Nephron (organoid): Measurements from ENCODE around the gene PTGES3L.
A peak's percentile ranks its signal among the peaks of the same experiment; 100 is the strongest.

Experiments
- H3K27ac Mint-ChIP-seq, 3 experiments: 2 replicates each; pipeline ENCODE4 v1.8.0; 2020; ENCODE audit warnings: mixed read lengths in 3 of 3, mild to moderate bottlenecking in 2 of 3, moderate library complexity in 1 of 3
- H3K27me3 Mint-ChIP-seq: 2 replicates; pipeline ENCODE4 v1.8.0; 2021; ENCODE audit warnings: low read depth, mild to moderate bottlenecking, moderate library complexity, mixed read lengths
- H3K36me3 Mint-ChIP-seq: 2 replicates; pipeline ENCODE4 v1.8.0; 2020; ENCODE audit warnings: low read depth, mixed read lengths
- H3K4me1 Mint-ChIP-seq: 2 replicates; pipeline ENCODE4 v1.8.0; 2020; ENCODE audit warnings: mixed read lengths
- H3K4me3 Mint-ChIP-seq, 3 experiments: 2 replicates each; pipeline ENCODE4 v1.8.0; 2020; ENCODE audit warnings: mild to moderate bottlenecking in 3 of 3, mixed read lengths in 3 of 3, moderate library complexity in 2 of 3
- H3K9me3 Mint-ChIP-seq: 2 replicates; pipeline ENCODE4 v1.8.0; 2020; ENCODE audit warnings: mixed read lengths
- TF ChIP-seq, protein P1 (sequence below), 3 experiments: fragments of 200-600 bp; sonication (generic); IDR thresholded peaks; one replicate each; pipeline ENCODE4 v1.5.0; 2021; ENCODE audit warnings: antibody characterized with exemption in 3 of 3; ENCODE audit not compliant: unreplicated experiment in 3 of 3

The PTGES3L gene

DNA sequence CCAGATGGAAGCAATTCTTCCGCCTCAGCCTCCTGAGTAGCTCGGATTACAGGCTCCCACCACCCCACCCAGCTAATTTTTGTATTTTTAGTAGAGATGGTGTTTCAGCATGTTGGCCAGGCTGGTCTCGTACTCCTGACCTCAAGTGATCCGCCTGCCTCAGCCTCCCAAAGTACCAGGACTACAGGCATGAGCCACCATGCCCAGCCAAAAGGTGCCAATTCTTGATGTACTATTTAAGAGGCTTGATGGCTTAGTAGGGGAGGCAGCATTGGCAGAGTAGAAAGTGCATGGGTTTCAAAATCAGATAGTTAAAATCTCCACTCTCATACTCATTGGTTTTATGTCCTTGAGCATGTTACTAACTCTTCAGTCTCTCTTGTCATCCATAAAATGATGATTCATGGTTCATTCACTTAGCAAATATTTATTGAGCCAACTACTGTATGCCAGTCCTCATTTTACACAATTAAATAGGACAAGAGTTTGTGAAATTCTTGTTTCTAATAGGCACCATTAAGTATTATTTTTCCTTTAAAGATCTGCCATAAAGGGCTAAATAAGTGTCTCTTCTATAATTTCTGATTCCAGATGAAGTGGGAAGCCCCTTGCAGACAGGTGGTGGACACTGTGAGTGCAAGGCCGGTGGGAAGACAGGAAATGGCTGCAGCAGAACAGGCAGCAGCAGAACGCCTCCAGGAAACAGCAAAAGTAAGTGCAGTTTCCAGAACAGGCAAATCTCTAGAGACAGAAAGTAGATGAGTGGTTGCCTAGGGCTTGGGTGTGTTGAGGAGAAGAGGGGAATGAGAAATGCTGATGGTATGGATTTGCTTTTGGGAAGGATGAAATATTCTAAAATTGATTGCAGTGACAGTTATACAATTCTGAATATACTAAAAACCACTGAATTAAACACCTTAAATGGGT lies 10.1 kb upstream of the PTGES3L start:
- H3K27me3 Mint-ChIP-seq, result no peaks in the 10 kb centered on the region
- H3K36me3 Mint-ChIP-seq, result peaks cover 62% of the 10 kb centered on the region
- H3K4me1 Mint-ChIP-seq, result no peaks in the 10 kb centered on the region
- H3K9me3 Mint-ChIP-seq, result no peaks in the 10 kb centered on the region
- H3K4me3 Mint-ChIP-seq, result no peak overlapping the region
- no peak overlapping the region for H3K27ac Mint-ChIP-seq
- TF ChIP-seq, protein P1, sequence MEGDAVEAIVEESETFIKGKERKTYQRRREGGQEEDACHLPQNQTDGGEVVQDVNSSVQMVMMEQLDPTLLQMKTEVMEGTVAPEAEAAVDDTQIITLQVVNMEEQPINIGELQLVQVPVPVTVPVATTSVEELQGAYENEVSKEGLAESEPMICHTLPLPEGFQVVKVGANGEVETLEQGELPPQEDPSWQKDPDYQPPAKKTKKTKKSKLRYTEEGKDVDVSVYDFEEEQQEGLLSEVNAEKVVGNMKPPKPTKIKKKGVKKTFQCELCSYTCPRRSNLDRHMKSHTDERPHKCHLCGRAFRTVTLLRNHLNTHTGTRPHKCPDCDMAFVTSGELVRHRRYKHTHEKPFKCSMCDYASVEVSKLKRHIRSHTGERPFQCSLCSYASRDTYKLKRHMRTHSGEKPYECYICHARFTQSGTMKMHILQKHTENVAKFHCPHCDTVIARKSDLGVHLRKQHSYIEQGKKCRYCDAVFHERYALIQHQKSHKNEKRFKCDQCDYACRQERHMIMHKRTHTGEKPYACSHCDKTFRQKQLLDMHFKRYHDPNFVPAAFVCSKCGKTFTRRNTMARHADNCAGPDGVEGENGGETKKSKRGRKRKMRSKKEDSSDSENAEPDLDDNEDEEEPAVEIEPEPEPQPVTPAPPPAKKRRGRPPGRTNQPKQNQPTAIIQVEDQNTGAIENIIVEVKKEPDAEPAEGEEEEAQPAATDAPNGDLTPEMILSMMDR (IDR thresholded peaks at IDR 0.05; ENCODE audit: unreplicated experiment in 3 of 3), result no peak

DNA sequence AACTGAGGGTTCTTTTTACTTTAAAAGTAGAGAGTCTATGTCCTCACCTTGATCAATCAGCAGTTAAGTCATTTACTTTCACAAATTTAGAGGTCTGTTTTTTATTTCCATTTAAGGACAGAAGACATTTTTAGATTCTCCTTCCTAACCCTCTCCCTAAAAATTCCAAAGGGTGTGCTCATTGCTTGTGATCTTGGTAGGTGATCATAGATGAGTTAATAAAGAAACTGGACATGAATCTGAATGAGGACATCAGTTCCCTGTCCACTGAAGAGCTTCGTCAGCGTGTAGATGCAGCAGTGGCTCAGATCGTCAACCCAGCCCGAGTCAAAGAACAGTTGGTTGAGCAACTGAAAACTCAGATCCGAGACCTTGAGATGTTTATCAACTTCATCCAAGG lies 9.3 kb upstream of the PTGES3L start:
- Mint-ChIP-seq H3K9me3 (no peaks in the 10 kb centered on the region), H3K4me3 (no peak overlapping the region), H3K27ac (no peak overlapping the region), H3K4me1 (no peaks in the 10 kb centered on the region), H3K36me3 (peaks cover 66% of the 10 kb centered on the region), H3K27me3 (no peaks in the 10 kb centered on the region)
- TF ChIP-seq, protein P1 (IDR thresholded peaks at IDR 0.05; ENCODE audit: unreplicated experiment in 3 of 3), result no peak

DNA sequence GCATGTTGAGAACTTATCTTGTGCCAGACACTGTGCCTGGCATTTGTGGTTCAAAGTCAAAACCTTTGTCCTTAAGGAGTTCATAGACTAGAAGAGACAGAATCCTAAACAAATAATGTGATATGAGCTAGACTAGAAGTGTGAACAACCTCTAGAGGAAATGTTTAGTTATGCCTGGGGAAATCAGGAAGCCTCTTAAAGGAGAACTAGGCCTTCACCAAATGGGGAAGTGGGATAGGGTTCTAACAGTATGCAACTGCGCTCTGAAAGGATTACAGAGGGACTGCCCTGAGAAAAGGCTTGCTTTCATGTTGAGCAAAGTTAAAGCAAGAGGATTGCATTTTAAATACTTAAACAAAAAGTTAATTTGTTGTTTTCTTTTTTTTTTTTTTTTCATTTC lies 5.3 kb upstream of the PTGES3L start:
- Mint-ChIP-seq H3K9me3 (no peaks in the 10 kb centered on the region), H3K4me1 (peaks cover 14% of the 10 kb centered on the region), H3K27me3 (no peaks in the 10 kb centered on the region), H3K27ac (no peak overlapping the region), H3K4me3 (no peak overlapping the region), H3K36me3 (peaks cover 49% of the 10 kb centered on the region)
- TF ChIP-seq, protein P1 (IDR thresholded peaks at IDR 0.05; ENCODE audit: unreplicated experiment in 3 of 3), result no peak

DNA sequence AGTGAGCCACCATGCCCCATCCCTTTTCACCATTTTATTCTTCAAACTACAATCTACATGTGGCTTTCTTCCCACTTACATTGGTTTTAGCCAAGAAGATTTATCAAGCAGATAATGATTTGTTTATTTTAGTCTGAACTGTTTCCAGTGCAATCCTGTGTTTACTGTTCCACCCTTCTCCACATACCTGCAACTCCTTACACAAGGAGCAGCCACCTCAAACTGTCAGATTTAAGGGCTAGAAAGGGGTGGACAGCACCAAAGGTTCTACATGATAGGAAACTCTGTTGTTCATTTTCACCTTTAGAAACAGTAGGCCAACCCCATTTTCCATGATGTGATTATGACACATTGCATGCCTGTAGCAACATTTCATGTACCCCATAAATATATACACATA lies 2.4 kb upstream of the PTGES3L start:
- Mint-ChIP-seq H3K27ac (no peak overlapping the region), H3K9me3 (no peaks in the 10 kb centered on the region), H3K27me3 (no peaks in the 10 kb centered on the region), H3K36me3 (peaks cover 23% of the 10 kb centered on the region), H3K4me1 (peaks cover 25% of the 10 kb centered on the region), H3K4me3 (peak overlapping the region; percentile 92 to 95 (median 95))
- TF ChIP-seq, protein P1 (IDR thresholded peaks at IDR 0.05; ENCODE audit: unreplicated experiment in 3 of 3), result no peak

DNA sequence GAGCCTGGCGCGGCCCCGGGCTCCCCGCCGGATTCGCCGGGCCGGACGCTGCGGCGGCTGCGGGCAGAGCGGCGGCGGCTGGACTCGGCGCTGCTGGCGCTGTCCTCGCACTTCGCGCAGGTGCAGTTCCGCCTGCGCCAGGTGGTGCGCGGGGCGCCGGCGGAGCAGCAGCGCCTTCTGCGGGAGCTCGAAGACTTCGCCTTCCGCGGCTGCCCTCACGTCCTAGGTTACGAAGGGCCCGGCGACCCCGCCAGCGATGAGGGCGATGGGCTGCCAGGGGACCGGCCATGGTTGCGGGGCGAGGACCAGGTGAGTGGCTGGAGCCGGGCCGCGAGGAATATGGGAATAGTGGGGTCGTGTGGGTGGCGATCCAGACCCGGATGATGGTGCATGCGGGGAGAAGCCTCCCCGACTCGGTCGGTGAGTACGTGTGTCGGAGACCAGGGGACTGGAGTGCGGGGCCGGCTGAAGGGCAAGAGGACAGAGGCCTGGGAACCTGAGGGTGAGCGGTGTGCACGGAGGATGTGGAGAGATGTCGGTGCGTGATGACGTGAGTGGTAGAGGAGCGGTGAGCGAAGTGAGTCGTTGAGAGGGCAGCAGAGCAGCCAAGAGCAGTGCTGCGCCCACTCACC lies 1.0 kb upstream of the PTGES3L start:
- Mint-ChIP-seq H3K4me3 (peak overlapping the region; percentile 92 to 95 (median 95)), H3K9me3 (no peaks in the 10 kb centered on the region), H3K27me3 (no peaks in the 10 kb centered on the region), H3K27ac (peak overlapping the region; percentile 67 to 89 (median 78)), H3K36me3 (peaks cover 17% of the 10 kb centered on the region), H3K4me1 (peaks cover 25% of the 10 kb centered on the region)
- TF ChIP-seq, protein P1 (IDR thresholded peaks at IDR 0.05; ENCODE audit: unreplicated experiment in 3 of 3), result peak in 2 of 3 experiments; percentile 16 to 35
